Measurements from ENCODE around the gene MKLN1. TPM values are rescaled to one million over a fixed set of nuclear protein-coding genes. Genes with fewer than 3 reads are reported as not detected.

Gene MKLN1
- polyA plus RNA-seq, 1 experiment, result 25.6 TPM

GRCh38 chr7:131444683-131445082 is 117.0 kb downstream of the MKLN1 start:
- TF ChIP-seq, protein P1, sequence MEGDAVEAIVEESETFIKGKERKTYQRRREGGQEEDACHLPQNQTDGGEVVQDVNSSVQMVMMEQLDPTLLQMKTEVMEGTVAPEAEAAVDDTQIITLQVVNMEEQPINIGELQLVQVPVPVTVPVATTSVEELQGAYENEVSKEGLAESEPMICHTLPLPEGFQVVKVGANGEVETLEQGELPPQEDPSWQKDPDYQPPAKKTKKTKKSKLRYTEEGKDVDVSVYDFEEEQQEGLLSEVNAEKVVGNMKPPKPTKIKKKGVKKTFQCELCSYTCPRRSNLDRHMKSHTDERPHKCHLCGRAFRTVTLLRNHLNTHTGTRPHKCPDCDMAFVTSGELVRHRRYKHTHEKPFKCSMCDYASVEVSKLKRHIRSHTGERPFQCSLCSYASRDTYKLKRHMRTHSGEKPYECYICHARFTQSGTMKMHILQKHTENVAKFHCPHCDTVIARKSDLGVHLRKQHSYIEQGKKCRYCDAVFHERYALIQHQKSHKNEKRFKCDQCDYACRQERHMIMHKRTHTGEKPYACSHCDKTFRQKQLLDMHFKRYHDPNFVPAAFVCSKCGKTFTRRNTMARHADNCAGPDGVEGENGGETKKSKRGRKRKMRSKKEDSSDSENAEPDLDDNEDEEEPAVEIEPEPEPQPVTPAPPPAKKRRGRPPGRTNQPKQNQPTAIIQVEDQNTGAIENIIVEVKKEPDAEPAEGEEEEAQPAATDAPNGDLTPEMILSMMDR (IDR thresholded peaks at IDR 0.05; ENCODE audit: insufficient read depth, low read depth, low read length), result no peak
- DNase-seq (ENCODE audit: low read depth), result no peak
- Histone ChIP-seq H3K27me3 (ENCODE audit: control insufficient read depth, insufficient read depth, low read length) (no peaks in the 10 kb centered on the region), H3K4me3 (ENCODE audit: low read depth, low read length) (no peak overlapping the region), H3K36me3 (ENCODE audit: control insufficient read depth, insufficient read depth, low read length) (peaks cover 4% of the 10 kb centered on the region)
- ChIA-PET CTCF (no interaction called here), POLR2A (no interaction called here)

GRCh38 chr7:131449373-131449902 is 121.8 kb downstream of the MKLN1 start:
- TF ChIP-seq, protein P1 (IDR thresholded peaks at IDR 0.05; ENCODE audit: insufficient read depth, low read depth, low read length), result no peak
- no peak for DNase-seq (ENCODE audit: low read depth)
- Histone ChIP-seq H3K27me3 (ENCODE audit: control insufficient read depth, insufficient read depth, low read length) (no peaks in the 10 kb centered on the region), H3K4me3 (ENCODE audit: low read depth, low read length) (no peak overlapping the region), H3K36me3 (ENCODE audit: control insufficient read depth, insufficient read depth, low read length) (peaks cover 1% of the 10 kb centered on the region; the same call in 1 of the 2 replicates)
- ChIA-PET POLR2A (no interaction called here), CTCF (interaction anchor here (1.1 kb wide), 1 partner anchor 15 kb away, joined by 3 read pairs; no protein-coding TSS in a partner anchor)

- no peak for DNase-seq (ENCODE audit: low read depth)
- ChIA-PET POLR2A (interaction anchor here (0.6 kb wide), 1 partner anchor 32 kb away, joined by 3 read pairs; no protein-coding TSS in a partner anchor), CTCF (interaction anchor here (1.1 to 1.2 kb wide), 2 partner anchors 14 to 54 kb away, joined by 4 to 5 read pairs; no protein-coding TSS in a partner anchor)
- H3K36me3 ChIP-seq (ENCODE audit: control insufficient read depth, insufficient read depth, low read length), result no peaks in the 10 kb centered on the region
- TF ChIP-seq, protein P1 (IDR thresholded peaks at IDR 0.05; ENCODE audit: insufficient read depth, low read depth, low read length), result no peak
- no peak overlapping the region for H3K4me3 ChIP-seq (ENCODE audit: low read depth, low read length)
- no peaks in the 10 kb centered on the region for H3K27me3 ChIP-seq (ENCODE audit: control insufficient read depth, insufficient read depth, low read length)
These were observed 126.8 kb downstream of the MKLN1 start for GRCh38 chr7:131454498-131454897.

GRCh38 chr7:131455001-131455400 is 127.3 kb downstream of the MKLN1 start:
- Histone ChIP-seq H3K27me3 (ENCODE audit: control insufficient read depth, insufficient read depth, low read length) (no peaks in the 10 kb centered on the region), H3K36me3 (ENCODE audit: control insufficient read depth, insufficient read depth, low read length) (no peaks in the 10 kb centered on the region), H3K4me3 (ENCODE audit: low read depth, low read length) (no peak overlapping the region)
- CTCF ChIA-PET, result interaction anchor here (1.1 to 1.2 kb wide), 2 partner anchors 14 to 53 kb away, joined by 4 to 5 read pairs; no protein-coding TSS in a partner anchor
- POLR2A ChIA-PET, result interaction anchor here (0.6 kb wide), 1 partner anchor 33 kb away, joined by 3 read pairs; no protein-coding TSS in a partner anchor
- TF ChIP-seq, protein P1 (IDR thresholded peaks at IDR 0.05; ENCODE audit: insufficient read depth, low read depth, low read length), result no peak
- no peak for DNase-seq (ENCODE audit: low read depth)

GRCh38 chr7:131455546-131455945 is 127.9 kb downstream of the MKLN1 start:
- Histone ChIP-seq H3K4me3 (ENCODE audit: low read depth, low read length) (no peak overlapping the region), H3K36me3 (ENCODE audit: control insufficient read depth, insufficient read depth, low read length) (no peaks in the 10 kb centered on the region), H3K27me3 (ENCODE audit: control insufficient read depth, insufficient read depth, low read length) (no peaks in the 10 kb centered on the region)
- CTCF ChIA-PET, result interaction anchor here (1.1 kb wide), 1 partner anchor 53 kb away, joined by 5 read pairs; no protein-coding TSS in a partner anchor
- POLR2A ChIA-PET, result no interaction called here
- TF ChIP-seq, protein P1 (IDR thresholded peaks at IDR 0.05; ENCODE audit: insufficient read depth, low read depth, low read length), result no peak
- DNase-seq (ENCODE audit: low read depth), result no peak
